Measurements from ENCODE around the gene NPIPA3.
"Not testable (repeated sequence)": the region's sequence is repeated elsewhere in the genome, so short reads cannot be mapped to it uniquely, and the experiment has no call there.

The NPIPA3 gene

DNA sequence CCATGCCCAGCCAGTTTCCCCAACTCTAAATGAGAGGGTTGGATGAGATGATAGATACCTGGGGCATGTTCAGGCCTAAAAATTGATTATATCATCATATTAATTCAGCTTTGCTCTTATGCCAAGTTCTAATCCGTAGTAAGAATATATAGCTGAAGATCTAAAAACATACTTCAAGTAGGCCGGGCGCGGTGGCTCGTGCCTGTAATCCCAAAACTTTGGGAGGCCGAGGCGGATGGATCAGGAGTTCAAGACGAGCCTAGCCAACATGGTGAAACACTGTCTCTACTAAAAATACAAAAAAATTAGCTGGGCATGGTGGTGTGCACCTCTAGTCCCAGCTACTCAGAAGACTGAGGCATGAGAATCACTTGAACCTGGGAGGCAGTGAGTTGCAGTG, 21.1 kb upstream of the NPIPA3 start:
- Histone ChIP-seq H3K4me3 (ENCODE audit: low read depth, low read length) (no peak overlapping the region), H3K27me3 (ENCODE audit: insufficient read depth, low read depth, severe bottlenecking) (no peaks in the 10 kb centered on the region), H3K9me3 (ENCODE audit: severe bottlenecking) (no peaks in the 10 kb centered on the region), H3K36me3 (no peaks in the 10 kb centered on the region), H3K27ac (no peak overlapping the region)
- TF ChIP-seq, protein P1, sequence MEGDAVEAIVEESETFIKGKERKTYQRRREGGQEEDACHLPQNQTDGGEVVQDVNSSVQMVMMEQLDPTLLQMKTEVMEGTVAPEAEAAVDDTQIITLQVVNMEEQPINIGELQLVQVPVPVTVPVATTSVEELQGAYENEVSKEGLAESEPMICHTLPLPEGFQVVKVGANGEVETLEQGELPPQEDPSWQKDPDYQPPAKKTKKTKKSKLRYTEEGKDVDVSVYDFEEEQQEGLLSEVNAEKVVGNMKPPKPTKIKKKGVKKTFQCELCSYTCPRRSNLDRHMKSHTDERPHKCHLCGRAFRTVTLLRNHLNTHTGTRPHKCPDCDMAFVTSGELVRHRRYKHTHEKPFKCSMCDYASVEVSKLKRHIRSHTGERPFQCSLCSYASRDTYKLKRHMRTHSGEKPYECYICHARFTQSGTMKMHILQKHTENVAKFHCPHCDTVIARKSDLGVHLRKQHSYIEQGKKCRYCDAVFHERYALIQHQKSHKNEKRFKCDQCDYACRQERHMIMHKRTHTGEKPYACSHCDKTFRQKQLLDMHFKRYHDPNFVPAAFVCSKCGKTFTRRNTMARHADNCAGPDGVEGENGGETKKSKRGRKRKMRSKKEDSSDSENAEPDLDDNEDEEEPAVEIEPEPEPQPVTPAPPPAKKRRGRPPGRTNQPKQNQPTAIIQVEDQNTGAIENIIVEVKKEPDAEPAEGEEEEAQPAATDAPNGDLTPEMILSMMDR (IDR thresholded peaks at IDR 0.05; ENCODE audit: low read depth, low read length) = no peak
- no peak for DNase-seq

DNA sequence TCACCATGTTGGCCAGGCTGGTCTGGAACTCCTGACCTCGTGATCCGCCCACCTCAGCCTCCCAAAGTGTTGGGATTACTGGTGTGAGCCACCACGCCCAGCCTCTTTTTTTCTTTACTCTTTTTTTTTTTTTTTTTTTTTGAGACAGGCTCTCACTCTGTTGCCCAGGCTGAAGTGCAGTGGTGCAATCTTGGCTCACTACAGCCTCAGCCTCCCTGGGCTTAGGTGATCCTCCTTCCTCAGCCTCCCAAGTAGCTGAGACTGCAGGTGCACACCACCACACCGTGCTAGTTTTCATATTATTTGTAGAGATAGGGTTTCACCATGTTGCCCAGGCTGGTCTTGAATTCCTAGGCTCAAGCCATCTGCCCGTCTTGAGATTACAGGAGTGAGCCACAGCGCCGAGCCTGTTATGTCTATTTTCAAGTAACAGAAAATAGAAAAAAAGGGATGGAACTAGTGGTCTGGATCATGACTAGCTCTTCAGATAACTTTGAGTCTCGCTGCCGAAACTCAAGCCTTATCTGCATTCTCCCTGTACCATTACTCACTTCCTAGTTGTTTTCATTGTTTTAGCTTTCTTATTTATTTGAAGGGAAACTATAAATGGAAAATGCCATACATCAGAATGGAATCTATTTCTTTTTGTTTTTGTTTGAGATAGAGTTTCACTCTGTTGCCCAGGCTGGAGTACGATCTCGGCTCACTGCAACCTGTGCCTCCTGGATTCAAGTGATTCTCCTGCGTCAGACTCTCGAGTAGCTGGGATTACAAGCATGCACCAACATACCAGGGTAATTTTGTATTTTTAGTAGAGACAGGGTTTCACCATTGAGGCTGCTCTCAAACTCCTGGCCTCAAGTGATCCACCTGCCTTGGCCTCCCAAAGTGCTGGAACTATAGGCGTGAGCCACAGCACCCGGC, 17.1 kb upstream of the NPIPA3 start:
- not testable (repeated sequence) for DNase-seq; H3K9me3 ChIP-seq (ENCODE audit: severe bottlenecking); H3K4me3 ChIP-seq (ENCODE audit: low read depth, low read length); H3K36me3 ChIP-seq; H3K27ac ChIP-seq; H3K27me3 ChIP-seq (ENCODE audit: insufficient read depth, low read depth, severe bottlenecking)

DNA sequence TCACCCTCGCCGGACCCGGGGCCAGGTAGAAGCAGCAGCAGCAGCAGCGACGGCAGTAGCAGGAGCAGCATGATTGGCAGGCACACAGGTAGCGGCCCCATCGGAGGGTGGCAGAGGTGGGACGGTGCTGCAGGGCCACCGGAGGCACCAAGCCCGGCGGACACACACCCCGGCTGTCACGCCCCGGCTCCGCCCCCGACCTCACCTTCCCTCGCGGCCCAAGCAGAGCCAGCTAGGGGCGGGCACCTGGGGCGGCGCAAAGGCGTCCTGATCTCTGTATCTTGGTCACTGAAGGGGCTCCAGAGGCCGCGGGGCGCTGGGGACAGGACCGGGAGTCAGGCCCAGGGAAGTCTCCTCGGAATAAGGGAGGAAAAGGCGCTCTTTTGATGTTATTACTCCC, 9.1 kb upstream of the NPIPA3 start, which contains the start of gene PLA2G10:
Gene PLA2G10 (minus strand): TSS at position 180 of the 400 bp plus-strand sequence. CDS start 79 bp downstream, at position 101.
- not testable (repeated sequence) for H3K4me3 ChIP-seq (ENCODE audit: low read depth, low read length); H3K27me3 ChIP-seq (ENCODE audit: insufficient read depth, low read depth, severe bottlenecking); DNase-seq; H3K36me3 ChIP-seq; H3K9me3 ChIP-seq (ENCODE audit: severe bottlenecking); H3K27ac ChIP-seq

DNA sequence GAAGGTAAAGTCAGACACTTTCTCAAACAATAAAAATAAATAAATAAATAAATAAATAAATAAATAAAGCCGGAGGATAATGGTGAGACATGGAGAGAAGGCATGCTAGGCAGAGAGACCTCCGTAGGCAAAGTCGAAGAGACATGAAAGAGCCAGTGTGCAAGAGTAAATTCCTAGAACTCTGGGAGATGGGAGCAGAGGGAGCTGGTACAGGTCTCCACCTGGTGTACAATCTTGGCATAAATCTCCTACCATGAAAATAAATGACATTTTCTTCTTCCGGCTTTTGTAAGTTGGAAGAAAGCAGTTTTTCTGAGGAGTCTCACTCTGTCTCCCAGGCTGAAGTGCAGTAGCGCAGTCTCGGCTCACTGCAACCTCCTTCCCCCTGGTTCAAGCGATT, 1.4 kb upstream of the NPIPA3 start:
- H3K27me3 ChIP-seq (ENCODE audit: insufficient read depth, low read depth, severe bottlenecking); DNase-seq; H3K9me3 ChIP-seq (ENCODE audit: severe bottlenecking); H3K36me3 ChIP-seq; H3K27ac ChIP-seq; H3K4me3 ChIP-seq (ENCODE audit: low read depth, low read length): not testable (repeated sequence)

DNA sequence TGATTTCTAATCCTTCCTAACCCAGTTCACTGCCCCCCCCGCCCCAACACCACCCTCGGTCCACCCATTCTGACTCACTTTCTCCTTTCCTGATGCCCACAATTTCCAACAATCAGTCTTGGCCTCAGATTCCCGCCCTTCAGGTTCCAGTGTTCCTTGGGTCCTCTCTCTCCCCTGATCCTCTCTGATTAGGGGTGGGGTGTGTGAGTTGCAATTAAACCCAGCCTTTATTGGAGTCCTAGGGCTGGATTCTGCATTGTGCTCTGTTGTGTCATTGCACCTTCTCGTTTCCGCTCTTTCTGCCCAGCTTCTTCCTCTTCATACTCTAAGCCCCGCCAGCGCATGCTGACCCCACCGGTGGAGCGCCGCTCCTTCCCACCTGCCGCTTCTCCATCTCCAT, 539 bp upstream of the NPIPA3 start:
- H3K27me3 ChIP-seq (ENCODE audit: insufficient read depth, low read depth, severe bottlenecking); H3K4me3 ChIP-seq (ENCODE audit: low read depth, low read length); DNase-seq; H3K9me3 ChIP-seq (ENCODE audit: severe bottlenecking); H3K27ac ChIP-seq; H3K36me3 ChIP-seq: not testable (repeated sequence)

DNA sequence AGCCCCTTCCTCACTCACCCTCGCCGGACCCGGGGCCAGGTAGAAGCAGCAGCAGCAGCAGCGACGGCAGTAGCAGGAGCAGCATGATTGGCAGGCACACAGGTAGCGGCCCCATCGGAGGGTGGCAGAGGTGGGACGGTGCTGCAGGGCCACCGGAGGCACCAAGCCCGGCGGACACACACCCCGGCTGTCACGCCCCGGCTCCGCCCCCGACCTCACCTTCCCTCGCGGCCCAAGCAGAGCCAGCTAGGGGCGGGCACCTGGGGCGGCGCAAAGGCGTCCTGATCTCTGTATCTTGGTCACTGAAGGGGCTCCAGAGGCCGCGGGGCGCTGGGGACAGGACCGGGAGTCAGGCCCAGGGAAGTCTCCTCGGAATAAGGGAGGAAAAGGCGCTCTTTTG, 30.0 kb downstream of the NPIPA3 start:
- not testable (repeated sequence) for H3K27me3 ChIP-seq (ENCODE audit: insufficient read depth, low read depth, severe bottlenecking); H3K9me3 ChIP-seq (ENCODE audit: severe bottlenecking); DNase-seq; H3K27ac ChIP-seq; H3K36me3 ChIP-seq; H3K4me3 ChIP-seq (ENCODE audit: low read depth, low read length)

DNA sequence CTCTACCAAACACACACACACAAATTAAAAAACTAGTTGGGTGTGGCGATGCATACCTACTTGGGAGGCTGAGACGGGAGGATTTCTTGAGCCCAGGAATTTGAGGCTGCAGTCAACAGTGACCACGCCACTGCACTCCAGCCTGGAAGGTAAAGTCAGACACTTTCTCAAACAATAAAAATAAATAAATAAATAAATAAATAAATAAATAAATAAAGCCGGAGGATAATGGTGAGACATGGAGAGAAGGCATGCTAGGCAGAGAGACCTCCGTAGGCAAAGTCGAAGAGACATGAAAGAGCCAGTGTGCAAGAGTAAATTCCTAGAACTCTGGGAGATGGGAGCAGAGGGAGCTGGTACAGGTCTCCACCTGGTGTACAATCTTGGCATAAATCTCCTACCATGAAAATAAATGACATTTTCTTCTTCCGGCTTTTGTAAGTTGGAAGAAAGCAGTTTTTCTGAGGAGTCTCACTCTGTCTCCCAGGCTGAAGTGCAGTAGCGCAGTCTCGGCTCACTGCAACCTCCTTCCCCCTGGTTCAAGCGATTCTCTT, 37.7 kb downstream of the NPIPA3 start:
- not testable (repeated sequence) for H3K27ac ChIP-seq; H3K9me3 ChIP-seq (ENCODE audit: severe bottlenecking); DNase-seq; H3K36me3 ChIP-seq; H3K27me3 ChIP-seq (ENCODE audit: insufficient read depth, low read depth, severe bottlenecking); H3K4me3 ChIP-seq (ENCODE audit: low read depth, low read length)

DNA sequence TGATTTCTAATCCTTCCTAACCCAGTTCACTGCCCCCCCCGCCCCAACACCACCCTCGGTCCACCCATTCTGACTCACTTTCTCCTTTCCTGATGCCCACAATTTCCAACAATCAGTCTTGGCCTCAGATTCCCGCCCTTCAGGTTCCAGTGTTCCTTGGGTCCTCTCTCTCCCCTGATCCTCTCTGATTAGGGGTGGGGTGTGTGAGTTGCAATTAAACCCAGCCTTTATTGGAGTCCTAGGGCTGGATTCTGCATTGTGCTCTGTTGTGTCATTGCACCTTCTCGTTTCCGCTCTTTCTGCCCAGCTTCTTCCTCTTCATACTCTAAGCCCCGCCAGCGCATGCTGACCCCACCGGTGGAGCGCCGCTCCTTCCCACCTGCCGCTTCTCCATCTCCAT, 38.6 kb downstream of the NPIPA3 start:
- not testable (repeated sequence) for H3K36me3 ChIP-seq; H3K27me3 ChIP-seq (ENCODE audit: insufficient read depth, low read depth, severe bottlenecking); H3K9me3 ChIP-seq (ENCODE audit: severe bottlenecking); H3K4me3 ChIP-seq (ENCODE audit: low read depth, low read length); DNase-seq; H3K27ac ChIP-seq

DNA sequence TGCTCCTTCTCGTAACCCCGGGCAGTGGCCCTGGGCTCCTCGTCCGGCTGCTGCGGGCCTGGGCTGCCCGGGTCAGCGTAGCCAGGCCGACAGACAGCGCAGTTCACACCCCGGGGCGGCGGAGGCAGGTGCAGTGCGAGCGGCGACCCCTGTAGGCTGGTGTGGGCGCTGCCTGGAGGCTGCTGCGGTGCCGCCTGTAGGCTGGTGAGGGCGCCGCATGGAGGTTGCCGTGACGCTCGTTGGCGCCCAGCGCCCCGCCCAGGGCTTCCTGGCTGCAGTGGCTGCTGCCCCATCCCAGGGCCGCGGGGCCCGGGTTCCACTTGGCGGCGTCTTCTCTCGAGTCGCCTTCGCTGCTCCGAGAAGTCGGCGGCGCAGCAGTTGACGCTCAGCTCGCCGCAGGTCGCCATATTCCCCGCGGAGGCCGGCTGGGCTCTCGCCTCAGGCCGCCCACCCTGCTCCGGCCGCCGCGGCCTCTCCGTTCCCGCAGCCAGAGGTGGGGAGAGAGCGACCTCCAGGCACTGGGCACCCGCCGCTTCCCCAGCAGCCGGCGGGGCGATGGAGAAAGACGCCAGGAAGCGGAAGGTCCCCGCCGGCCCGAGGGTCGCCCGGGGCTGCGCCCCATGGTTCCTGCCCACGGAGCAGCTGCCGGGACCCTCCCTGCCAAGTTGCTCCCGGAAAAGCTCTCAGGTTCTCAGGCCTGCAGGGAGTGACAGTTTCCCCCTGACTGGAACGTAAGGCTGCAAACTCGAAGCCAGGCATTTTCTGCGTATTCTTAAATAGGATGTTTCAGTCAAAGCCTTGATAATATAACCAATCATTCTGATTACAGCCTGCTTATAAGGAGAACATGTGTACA, 39.3 kb downstream of the NPIPA3 start, which contains the start of gene NPIPA2:
Gene NPIPA2 (plus strand): TSS at position 261 of the 856 bp plus-strand sequence. CDS start 5,533 bp downstream, outside the sequence.
- not testable (repeated sequence) for H3K36me3 ChIP-seq; H3K9me3 ChIP-seq (ENCODE audit: severe bottlenecking); H3K4me3 ChIP-seq (ENCODE audit: low read depth, low read length); H3K27ac ChIP-seq; H3K27me3 ChIP-seq (ENCODE audit: insufficient read depth, low read depth, severe bottlenecking); DNase-seq

DNA sequence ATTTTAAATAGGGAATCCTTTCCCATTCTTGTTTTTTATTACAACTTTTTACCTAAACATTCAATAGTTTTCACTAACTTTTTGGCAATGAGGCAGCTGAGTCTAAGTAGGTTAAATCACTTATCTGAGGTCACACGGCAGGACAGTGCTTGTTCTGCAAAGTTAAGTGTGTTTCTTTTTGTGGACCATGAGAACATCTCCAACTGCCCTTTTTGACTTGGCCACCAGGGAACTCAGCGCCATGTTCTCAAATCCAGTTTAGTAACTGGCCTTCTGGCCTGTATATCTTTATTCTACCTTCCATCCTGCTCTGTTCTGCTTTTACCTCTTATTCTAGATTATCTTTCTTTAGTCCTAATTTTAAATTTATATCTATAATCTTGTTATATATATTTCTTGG, 70.4 kb downstream of the NPIPA3 start:
- not testable (repeated sequence) for H3K36me3 ChIP-seq, DNase-seq

DNA sequence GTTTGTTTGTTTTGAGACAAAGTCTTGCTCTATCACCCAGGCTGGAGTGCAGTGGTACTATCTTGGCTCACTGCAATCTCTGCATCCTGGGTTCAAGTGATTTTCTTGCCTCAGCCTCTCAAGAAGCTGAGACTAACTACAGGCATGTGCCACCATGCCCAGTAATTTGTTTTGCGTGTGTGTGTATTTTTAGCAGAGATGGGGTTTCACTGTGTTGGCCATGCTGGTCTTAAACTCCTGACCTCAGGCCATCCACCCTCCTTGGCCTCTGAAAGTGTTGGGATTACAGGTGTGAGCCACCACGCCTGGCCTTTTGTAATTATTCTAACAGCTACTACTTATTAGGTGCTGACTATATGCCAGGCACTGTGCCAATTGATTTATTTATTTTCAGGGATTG, 72.4 kb downstream of the NPIPA3 start:
- H3K9me3 ChIP-seq (ENCODE audit: severe bottlenecking); H3K27me3 ChIP-seq (ENCODE audit: insufficient read depth, low read depth, severe bottlenecking); H3K4me3 ChIP-seq (ENCODE audit: low read depth, low read length); H3K36me3 ChIP-seq; DNase-seq; H3K27ac ChIP-seq: not testable (repeated sequence)

More for the DNA sequence above, 70.4 kb downstream of the NPIPA3 start:
- not testable (repeated sequence) for H3K9me3 ChIP-seq (ENCODE audit: severe bottlenecking); H3K4me3 ChIP-seq (ENCODE audit: low read depth, low read length); H3K27ac ChIP-seq; H3K27me3 ChIP-seq (ENCODE audit: insufficient read depth, low read depth, severe bottlenecking)

Measured in WERI-Rb-1 (cell line).